NCI-H2107 (cell line): ENCODE measurements around the gene CDKN2B-AS1.
A peak's percentile ranks its signal among the peaks of the same experiment; 100 is the strongest.
"Not testable (repeated sequence)": the region's sequence is repeated elsewhere in the genome, so short reads cannot be mapped to it uniquely, and the experiment has no call there.

Experiments used
- DNase-seq: peaks from one replicate; lab custom pipeline; 2025; lab: John Stamatoyannopoulos, UW

The CDKN2B-AS1 gene

GRCh38 chr9:22043928-22044327 is 49.3 kb downstream of the CDKN2B-AS1 start:
- no peak for DNase-seq

- no peak for DNase-seq
Observed at GRCh38 chr9:22044583-22044982, 50.0 kb downstream of the CDKN2B-AS1 start.

GRCh38 chr9:22045423-22045822 is 50.8 kb downstream of the CDKN2B-AS1 start:
- DNase-seq = no peak

GRCh38 chr9:22046243-22046885 is 51.8 kb downstream of the CDKN2B-AS1 start:
- DNase-seq = no peak

GRCh38 chr9:22047596-22047995 is 53.0 kb downstream of the CDKN2B-AS1 start:
- no peak for DNase-seq

GRCh38 chr9:22049411-22049810 is 54.8 kb downstream of the CDKN2B-AS1 start:
- DNase-seq = no peak

- no peak for DNase-seq
Observed at GRCh38 chr9:22050924-22051323, 56.3 kb downstream of the CDKN2B-AS1 start.

GRCh38 chr9:22052376-22052945 is 57.9 kb downstream of the CDKN2B-AS1 start:
- DNase-seq = peak; percentile 27

GRCh38 chr9:22053178-22053577 is 58.6 kb downstream of the CDKN2B-AS1 start:
- no peak for DNase-seq

- DNase-seq = no peak
Observed at GRCh38 chr9:22054076-22054475, 59.5 kb downstream of the CDKN2B-AS1 start.

GRCh38 chr9:22054529-22054928 is 59.9 kb downstream of the CDKN2B-AS1 start:
- no peak for DNase-seq

- DNase-seq = no peak
Observed at GRCh38 chr9:22055090-22055489, 60.5 kb downstream of the CDKN2B-AS1 start.

GRCh38 chr9:22056402-22056801 is 61.8 kb downstream of the CDKN2B-AS1 start:
- no peak for DNase-seq

- not testable (repeated sequence) for DNase-seq
Observed at GRCh38 chr9:22057972-22058371, 63.4 kb downstream of the CDKN2B-AS1 start.

GRCh38 chr9:22060831-22061383 is 66.3 kb downstream of the CDKN2B-AS1 start:
- DNase-seq = no peak

GRCh38 chr9:22064957-22065356 is 70.4 kb downstream of the CDKN2B-AS1 start:
- no peak for DNase-seq

GRCh38 chr9:22065431-22066200 is 71.0 kb downstream of the CDKN2B-AS1 start:
- no peak for DNase-seq

- DNase-seq = no peak
Observed at GRCh38 chr9:22067196-22067595, 72.6 kb downstream of the CDKN2B-AS1 start.

- DNase-seq = no peak
Observed at GRCh38 chr9:22068369-22068768, 73.8 kb downstream of the CDKN2B-AS1 start.

GRCh38 chr9:22073349-22073748 is 78.8 kb downstream of the CDKN2B-AS1 start:
- DNase-seq = no peak

GRCh38 chr9:22078081-22078480 is 83.5 kb downstream of the CDKN2B-AS1 start:
- DNase-seq = no peak

- DNase-seq = no peak
Observed at GRCh38 chr9:22079873-22080341, 85.3 kb downstream of the CDKN2B-AS1 start.
